CD4-positive, alpha-beta T cell treated with Interleukin-4 for 4 hours (primary cell): Measurements from ENCODE around the gene CARM1.
"Not testable (repeated sequence)": the region's sequence is repeated elsewhere in the genome, so short reads cannot be mapped to it uniquely, and the experiment has no call there.

Source experiments
- DNase-seq: peaks from one replicate; pipeline ENCODE4 v3.0.0-alpha.2; 2020

Gene CARM1

DNA sequence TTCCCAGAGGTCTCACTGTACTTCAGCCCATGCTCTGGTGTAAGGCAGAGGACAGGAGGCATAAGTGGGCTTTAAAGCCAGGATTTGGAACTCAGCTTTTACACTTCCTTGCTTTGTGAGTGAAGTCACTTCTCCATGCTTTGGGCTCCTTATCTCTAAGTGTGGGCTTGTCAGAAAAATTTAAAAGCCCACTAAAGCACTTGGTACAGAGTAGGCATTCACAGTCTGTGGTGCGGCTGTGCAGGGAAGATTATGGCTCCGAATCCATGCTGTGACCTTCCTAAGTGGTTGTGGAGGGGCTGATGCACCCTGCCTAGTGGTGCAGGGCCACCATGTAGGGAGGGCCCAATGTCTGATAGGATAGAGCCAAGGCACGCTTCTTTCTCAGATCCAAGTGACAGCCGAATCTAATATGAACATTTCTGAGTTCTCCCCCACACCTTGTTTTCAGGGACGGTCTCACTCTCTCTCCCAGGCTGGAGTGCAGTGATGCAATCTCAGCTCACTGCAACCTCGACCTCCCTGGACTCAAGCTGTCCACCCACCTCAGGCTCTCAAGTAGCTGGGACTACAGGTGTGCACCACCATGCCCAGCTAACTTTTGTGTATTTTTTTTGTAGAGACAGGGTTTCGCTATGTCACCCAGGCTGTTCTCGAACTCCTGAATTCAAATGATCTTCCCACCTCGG lies 64.2 kb downstream of the CARM1 start:
- DNase-seq, result no peak

DNA sequence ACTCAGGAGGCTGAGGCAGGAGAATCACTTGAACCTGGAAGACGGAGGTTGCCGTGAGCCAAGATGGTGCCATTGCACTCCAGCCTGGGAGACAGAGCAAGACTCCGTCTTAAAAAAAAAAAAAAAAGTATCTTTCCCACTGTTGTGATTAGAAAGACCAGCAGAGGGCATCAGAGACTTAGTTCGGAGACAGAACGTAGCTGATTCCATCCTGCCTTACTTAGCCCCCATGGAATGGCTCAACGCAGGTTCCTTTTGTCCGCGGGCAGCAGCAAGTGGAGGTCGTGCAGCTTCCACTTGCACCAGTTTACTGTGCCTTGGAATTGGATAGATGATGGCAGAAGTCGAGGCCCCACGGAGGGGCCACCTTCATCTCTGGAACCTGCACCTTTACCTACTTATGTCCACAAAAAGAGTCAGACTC lies 65.3 kb downstream of the CARM1 start:
- peak; percentile 61 for DNase-seq

DNA sequence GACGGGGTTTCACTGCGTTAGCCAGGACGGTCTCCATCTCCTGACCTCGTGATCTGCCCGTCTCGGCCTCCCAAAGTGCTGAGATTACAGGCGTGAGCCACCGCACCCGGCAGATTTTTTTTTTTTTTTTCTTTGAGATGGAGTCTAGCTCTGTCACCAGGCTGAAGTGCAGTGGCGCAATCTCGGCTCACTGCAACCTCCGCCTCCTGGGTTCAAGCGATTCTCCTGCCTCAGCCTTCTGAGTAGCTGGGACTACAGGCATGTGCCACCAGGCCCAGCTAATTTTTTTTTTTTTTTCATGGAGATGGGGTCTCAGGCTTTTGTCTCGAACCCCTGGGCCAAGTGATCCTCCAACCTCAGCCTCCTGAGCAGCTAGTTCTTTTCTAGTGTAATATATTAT lies 70.3 kb downstream of the CARM1 start:
- not testable (repeated sequence) for DNase-seq

DNA sequence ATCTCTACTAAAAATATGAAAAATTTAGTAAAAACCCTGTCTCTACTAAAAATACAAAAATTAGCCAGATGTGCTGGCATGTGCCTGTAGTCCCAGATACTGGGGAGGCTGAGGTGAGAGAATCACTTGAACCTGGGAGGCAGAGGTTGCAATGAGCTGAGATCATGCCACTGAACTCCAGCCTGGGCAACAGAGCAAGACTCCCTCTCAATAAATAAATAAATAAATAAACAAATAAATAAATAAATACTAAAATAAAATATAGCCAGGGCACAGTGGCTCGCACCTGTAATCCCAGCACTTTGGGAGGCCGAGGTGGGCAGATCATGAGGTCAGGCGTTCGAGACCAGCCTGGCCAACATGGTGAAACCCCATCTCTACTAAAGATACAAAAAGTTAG lies 72.1 kb downstream of the CARM1 start:
- DNase-seq, result not testable (repeated sequence)

DNA sequence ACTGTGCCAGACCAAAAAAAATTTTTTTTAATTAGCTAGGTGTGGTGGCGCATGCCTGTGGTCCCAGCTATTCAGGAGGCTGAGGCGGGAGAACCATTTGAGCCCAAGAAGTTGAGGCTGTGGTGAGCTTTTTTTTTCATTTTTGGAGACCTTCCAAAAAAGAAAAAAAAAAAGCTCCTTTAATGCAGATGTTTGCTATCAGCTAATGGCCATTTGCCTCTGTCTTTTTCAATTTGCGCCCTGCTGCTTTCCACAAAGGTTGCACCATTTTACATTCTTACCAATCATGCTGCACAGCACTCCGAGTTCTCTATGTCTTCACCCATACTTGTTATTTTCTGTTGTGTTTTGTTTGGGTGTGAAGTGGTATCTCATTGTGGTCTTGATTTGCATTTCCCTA lies 73.9 kb downstream of the CARM1 start:
- no peak for DNase-seq

DNA sequence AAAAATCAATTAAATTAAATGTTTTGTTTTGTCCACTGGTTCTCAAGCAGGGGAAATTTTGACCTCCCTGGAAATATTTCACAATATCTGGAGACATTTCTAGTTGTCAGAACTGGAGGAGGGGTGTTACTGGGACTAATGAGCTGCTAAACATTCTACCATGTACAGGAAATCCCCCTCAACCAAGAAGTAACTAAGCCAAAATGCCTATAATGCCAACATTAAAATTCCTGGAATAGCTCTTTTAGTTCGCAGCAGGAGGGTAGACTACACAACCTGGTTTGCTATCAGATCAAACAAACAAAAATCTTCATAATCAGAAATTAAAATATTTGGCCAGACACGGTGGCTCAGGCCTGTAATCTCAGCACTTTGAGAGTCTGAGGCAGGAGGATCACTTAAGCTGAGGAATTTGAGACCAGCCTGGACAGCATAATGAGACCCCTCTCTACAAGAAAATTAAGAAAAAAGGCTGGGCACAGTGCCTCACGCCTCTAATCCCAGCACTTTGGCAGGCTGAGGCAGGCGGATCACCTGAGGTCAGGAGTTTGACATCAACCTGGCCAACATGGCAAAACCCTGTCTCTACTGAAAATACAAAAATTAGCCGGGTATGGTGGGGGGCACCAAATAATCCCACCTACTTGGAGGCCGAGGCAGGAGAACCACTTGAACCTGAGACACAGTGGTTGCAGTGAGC lies 75.8 kb downstream of the CARM1 start:
- no peak for DNase-seq

DNA sequence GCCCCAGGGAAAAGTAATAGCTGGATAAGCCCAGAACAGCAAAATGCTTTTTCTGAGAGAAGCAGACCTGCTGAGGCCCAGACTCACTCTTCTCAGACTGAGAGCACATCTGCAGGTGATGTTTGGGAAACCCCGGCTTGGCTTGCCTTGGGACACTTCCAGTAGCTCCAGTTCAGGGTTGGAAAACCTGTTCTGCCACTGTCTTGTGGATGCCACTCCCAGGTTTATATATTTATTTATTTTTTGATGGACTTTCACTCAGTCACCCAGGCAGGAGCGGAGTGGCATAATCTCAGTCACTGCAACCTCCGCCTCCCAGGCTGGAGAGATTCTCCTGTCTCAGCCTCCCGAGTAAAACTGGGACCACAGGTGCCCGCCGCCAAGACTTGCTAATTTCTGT lies 81.5 kb downstream of the CARM1 start:
- DNase-seq, result no peak

DNA sequence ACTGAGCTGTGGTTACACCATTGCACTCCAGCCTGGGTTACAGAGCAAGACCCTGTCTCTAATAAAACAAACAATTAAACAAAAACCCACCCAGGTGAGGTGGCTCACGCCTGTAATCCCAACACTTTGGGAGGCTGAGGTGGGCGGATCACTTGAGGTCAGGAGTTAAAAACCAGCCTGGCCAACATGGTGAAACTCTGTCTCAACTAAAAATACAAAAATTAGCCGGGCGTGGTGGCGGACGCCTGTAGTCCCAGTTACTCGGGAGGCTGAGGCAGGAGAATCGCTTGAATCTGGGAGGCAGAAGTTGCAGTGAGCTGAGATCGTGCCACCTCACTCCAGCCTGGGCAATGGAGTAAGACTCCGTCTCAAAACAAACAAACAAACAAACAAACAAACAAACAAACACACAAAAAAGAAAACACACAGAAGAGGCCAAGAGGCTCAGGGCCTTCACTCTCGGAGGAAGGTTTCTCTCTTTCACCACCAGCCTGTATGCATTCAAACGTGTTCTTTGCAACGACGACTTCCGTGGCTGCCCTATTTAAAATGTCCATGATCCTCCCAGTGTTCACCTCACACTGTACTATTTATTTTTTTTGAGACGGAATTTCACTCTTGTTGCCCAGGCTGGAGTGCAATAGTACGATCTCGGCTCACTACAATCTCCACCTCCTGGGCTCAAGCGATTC lies 88.1 kb downstream of the CARM1 start:
- not testable (repeated sequence) for DNase-seq

DNA sequence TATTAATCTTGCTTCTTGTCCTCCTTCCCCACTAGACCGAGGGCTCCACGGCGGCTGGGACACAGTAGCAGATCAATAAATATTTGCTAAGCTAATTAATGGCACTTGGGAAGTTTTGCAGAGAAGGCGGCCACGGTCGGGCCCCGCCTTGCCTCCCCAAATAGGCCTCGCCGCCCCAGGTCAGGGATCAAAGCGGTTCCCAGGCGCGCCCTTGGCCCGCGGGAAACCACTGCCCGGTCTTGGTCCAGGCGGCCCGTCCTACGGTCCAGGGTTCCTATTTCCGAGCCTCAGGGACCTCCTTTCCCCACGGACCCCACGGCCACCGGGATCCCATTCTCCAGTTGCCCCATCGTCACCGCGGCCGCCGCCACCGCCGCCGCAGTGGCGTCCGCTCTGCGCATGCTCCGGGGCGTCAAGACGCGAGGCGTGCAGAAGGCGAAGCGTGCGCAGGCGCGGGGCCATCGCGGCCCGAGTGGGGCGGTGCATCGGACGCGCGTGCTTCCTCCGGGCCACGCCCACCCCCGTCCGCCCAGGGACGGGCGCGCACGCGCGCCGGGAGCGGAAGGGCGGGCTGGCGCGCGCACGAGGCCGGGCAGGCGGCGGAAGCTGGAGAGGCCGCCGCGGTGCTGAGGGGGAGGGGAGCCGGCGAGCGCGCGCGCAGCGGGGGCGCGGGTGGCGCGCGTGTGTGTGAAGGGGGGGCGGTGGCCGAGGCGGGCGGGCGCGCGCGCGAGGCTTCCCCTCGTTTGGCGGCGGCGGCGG lies 89.1 kb downstream of the CARM1 start, which contains the start of gene SMARCA4:
SMARCA4 (plus strand) TSS at position 717 of the 759 bp plus-strand sequence. CDS start 23,122 bp downstream, outside the sequence.
- DNase-seq, result peak; percentile 96

DNA sequence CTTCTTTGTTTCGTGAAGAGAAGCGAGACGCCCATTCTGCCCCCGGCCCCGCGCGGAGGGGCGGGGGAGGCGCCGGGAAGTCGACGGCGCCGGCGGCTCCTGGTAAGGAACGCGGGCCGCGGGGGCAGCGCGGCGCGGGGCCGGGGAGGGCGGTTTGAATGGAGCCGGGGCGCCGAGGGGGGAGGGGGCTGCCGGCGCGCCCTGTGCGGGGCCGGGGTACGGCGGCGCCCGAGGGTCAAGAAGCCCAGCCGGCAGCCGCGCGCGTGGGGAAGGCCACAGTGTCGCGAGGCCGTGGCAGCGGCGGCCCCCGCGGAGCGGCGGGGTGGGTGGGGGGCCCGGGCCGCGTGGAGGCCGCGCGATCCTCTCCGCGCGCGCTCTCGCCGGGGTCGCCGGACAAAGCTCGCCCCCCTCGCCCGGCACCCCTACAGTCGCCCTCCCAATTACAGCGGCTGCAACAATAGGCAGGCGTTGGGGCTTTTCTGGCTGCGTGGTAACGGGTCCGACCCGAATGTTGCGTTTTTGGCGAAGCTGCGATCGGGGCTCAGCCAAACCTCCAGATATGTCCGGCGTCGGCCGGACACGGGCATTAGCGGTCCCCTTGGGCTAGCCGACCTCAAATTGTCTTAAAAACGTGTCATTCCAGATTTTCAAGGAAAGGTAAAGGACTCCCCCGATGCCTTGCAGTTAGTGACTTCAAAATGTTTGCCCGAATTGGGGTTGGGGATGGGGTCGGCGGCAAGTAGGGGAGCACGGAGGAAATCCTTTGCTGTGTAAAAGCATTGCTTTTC lies 89.9 kb downstream of the CARM1 start:
- DNase-seq, result no peak

DNA sequence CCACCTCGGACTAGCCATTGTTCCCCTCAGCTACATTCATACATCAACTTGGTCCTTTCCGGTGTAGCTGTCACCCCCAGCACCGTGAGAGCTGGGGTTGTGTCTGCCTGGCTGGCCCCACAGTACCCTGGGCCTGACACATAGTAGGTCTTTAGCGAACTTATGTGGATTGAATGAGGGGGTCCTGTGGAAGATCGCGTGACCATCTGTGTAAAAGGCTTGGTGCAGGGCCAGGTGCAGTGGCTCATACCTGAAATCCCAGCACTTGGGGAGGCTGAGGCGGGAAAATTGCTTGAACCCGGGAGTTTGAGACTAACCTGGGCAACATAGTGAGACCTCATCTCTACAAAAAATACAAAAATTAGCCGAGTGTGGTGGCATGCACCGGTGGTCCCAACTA lies 91.5 kb downstream of the CARM1 start:
- DNase-seq, result no peak

DNA sequence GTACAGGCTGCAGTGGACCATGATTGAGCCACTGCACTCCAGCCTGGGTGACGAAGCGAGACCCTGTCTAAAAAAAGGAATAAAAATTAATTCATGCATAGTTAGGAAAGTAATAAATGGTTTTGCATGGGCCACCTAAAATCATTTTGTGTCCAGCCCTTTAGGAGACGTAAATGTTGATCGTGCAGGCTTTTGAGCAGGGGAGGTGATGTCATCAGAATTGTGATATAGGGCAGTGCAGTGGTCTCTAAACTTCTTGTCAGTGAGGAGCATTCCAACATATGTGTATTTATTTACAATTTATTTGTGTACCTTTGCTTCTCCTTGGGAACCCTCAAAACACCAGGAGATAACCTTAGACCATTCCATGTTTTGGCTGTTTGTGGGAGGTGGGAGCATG lies 92.5 kb downstream of the CARM1 start:
- DNase-seq, result no peak

DNA sequence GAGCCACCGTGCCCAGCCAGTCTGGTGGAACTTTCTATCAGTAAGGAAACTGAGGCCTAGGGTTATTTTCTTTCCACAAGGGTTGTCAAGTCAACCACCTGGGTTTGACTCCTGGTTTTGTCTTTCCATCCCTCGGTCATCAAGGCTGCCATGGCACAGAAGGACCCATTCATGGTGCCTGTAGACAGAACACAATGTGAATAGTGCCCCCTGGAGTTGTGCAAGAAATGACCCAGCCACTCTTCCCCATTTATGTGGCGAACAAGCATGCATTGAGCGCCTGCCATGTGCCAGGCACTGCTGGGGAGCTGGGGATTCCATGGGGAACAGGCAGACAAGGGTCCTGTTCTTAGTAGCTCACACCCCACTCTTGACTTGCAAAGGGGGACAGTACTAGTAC lies 93.5 kb downstream of the CARM1 start:
- DNase-seq, result no peak

DNA sequence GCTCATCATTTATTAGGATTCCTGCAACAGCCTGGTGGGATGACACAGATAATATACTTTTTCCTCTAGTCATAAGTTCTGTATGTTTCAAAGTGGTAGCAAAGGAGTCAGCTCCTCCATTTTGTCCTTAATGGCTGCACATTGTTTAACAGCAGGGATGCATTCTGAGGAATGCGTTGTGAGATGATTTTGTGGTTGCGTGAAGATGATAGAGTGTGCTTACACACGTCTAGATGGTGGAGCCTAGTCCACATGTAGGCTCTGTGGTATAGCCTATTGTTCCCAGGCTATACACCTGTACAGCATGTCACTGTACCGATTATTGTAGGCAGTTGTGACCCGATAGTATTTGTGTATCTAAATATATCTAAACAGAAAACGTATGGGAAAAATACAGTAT lies 94.0 kb downstream of the CARM1 start:
- DNase-seq, result no peak

DNA sequence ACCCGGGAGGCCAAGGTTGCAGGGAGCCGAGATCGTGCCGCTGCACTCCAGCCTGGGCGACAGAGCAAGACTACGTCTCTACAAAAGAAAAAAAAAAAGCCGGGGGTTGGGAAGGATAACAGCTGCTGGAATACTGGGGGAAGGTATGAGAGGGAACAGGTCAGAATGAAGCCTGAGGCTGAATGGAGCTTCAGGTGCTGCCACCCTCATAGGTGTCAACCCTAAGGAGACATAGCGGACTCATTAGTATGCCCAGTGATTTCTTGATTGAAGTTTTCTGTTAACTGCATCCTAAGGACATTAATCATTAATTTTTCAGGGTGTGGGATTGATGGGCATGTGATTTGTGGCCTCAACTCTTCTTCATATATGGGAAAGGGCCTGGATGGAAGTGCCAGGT lies 95.5 kb downstream of the CARM1 start:
- no peak for DNase-seq

DNA sequence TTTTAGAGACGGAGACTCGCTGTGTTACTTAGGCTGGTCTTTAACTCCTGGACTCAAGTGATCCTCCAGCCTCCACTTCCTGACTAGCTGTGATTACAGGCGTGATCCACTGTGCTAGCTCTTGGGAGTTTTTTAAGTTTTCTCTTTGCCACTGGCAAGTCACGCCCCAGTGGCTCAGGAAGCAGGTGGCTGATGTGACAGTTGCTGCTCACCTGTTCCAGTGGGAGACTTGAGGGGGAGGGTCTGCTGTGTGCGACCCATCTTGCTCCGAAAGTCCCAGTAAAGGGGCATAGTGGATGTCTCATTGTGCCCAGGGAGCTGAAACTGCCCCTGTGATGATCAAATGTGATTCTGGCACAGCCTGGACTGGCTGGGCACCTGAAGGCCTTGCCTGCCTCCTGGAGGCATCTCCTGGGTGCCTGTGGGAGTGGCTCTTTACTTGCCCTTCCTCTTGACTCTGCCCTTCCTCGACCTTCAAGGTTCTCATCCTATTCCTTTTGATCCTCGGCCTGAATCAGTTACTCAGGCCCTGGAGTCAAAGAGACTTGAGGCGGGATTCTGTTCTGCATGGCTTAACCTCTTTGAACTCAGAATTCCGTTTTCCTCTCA lies 97.3 kb downstream of the CARM1 start:
- no peak for DNase-seq

DNA sequence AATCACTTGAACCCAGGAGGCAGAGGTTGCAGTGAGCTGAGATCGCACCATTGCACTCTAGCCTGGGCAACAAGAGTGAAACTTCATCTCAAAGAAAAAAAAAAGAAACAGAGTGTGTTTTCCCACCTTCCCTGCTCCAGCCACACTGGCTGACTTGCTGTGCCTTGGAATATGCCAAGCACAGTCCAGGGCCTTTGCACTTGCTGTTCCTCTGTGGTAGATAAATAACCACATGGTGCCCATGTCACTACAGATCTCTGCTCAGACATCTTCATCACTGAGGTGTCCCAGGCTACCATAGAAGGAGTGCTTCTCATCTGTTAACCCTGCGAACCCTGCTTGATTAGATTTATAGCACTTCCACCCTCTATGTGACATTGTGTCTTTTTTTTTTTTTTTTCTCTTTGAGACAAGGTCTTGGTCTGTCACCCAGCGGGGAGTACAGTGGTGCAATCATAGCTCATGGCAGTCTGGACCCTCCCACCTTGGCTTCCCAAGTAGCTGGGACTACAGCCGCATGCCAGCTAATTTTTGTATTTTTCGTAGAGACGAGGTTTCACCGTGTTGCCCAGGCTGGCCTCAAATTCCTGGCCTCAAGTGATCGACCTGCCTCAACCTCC lies 99.9 kb downstream of the CARM1 start:
- DNase-seq, result no peak
